IPS DF 6.9 (cell line): ENCODE measurements around the gene SERPINA1.

Source experiments
- DNase-seq: peaks from one replicate; pipeline ENCODE4 v3.0.0-alpha.2; 2013; ENCODE audit warnings: low read depth, low spot score
- H3K27ac ChIP-seq: one replicate; pipeline ENCODE4 v1.5.1; 2013; ENCODE audit warnings: low read length, control low read depth
- H3K27me3 ChIP-seq: 2 replicates; pipeline ENCODE4 v1.6.1; 2013; ENCODE audit warnings: mild to moderate bottlenecking, low read length; ENCODE audit not compliant: control insufficient read depth, insufficient read depth
- H3K36me3 ChIP-seq: 2 replicates; pipeline ENCODE4 v1.6.1; 2013; ENCODE audit warnings: low read length; ENCODE audit not compliant: control insufficient read depth, insufficient read depth
- H3K4me1 ChIP-seq: 2 replicates; pipeline ENCODE4 v1.6.1; 2013; ENCODE audit warnings: low read length; ENCODE audit not compliant: control insufficient read depth, insufficient read depth
- H3K4me3 ChIP-seq: 2 replicates; pipeline ENCODE4 v1.5.1; 2013; ENCODE audit warnings: mild to moderate bottlenecking, low read length
- H3K9me3 ChIP-seq: 2 replicates; pipeline ENCODE4 v1.6.1; 2013; ENCODE audit warnings: low read length, inconsistent platforms; ENCODE audit not compliant: control insufficient read depth, insufficient read depth
- WGBS: extraction: QIAGEN DNeasy Blood & Tissue Kit; methylation state at CpG from one replicate; pipeline ENCODE4 v1.1.7; 2013; ENCODE audit warnings: mixed read lengths, missing lambda C conversion rate; ENCODE audit not compliant: insufficient read length, insufficient coverage; 5-methylcytosine and 5-hydroxymethylcytosine counted together

The SERPINA1 gene

GRCh38 chr14:94391281-94391975 is 3.0 kb upstream of the SERPINA1 start:
- Histone ChIP-seq H3K27ac (no peak overlapping the region), H3K27me3 (no peaks in the 10 kb centered on the region), H3K36me3 (no peaks in the 10 kb centered on the region), H3K4me3 (no peak overlapping the region), H3K4me1 (peaks cover 7% of the 10 kb centered on the region), H3K9me3 (no peaks in the 10 kb centered on the region)
- no CpG with 5 or more reads among the region's 10 CpGs for WGBS
- no peak for DNase-seq

- Histone ChIP-seq H3K4me3 (no peak overlapping the region), H3K27me3 (no peaks in the 10 kb centered on the region), H3K4me1 (peaks cover 4% of the 10 kb centered on the region), H3K27ac (no peak overlapping the region), H3K36me3 (no peaks in the 10 kb centered on the region), H3K9me3 (no peaks in the 10 kb centered on the region)
- no peak for DNase-seq
- no CpG with 5 or more reads among the region's 12 CpGs for whole genome bisulfite sequencing
Measured at GRCh38 chr14:94390372-94391086, 2.1 kb upstream of the SERPINA1 start.

- H3K4me1 ChIP-seq, result peaks cover 4% of the 10 kb centered on the region
- DNase-seq, result no peak
- H3K9me3 ChIP-seq, result no peaks in the 10 kb centered on the region
- no CpG with 5 or more reads among the region's 10 CpGs for WGBS
- no peaks in the 10 kb centered on the region for H3K27me3 ChIP-seq
- no peak overlapping the region for H3K4me3 ChIP-seq
- H3K27ac ChIP-seq, result no peak overlapping the region
- no peaks in the 10 kb centered on the region for H3K36me3 ChIP-seq
Measured at GRCh38 chr14:94389731-94390371, 1.4 kb upstream of the SERPINA1 start.

GRCh38 chr14:94389104-94389469 is 685 bp upstream of the SERPINA1 start:
- no peak overlapping the region for H3K27ac ChIP-seq
- DNase-seq, result no peak
- H3K27me3 ChIP-seq, result no peaks in the 10 kb centered on the region
- peaks cover 2% of the 10 kb centered on the region; the same call in 1 of the 2 replicates for H3K4me1 ChIP-seq
- no peaks in the 10 kb centered on the region for H3K36me3 ChIP-seq
- H3K9me3 ChIP-seq, result no peaks in the 10 kb centered on the region
- no CpG with 5 or more reads among the region's 5 CpGs for WGBS
- no peak overlapping the region for H3K4me3 ChIP-seq

GRCh38 chr14:94388027-94388383 is 397 bp downstream of the SERPINA1 start:
- Histone ChIP-seq H3K9me3 (no peaks in the 10 kb centered on the region), H3K27me3 (no peaks in the 10 kb centered on the region), H3K4me1 (peaks cover 2% of the 10 kb centered on the region; the same call in 1 of the 2 replicates), H3K36me3 (no peaks in the 10 kb centered on the region), H3K27ac (no peak overlapping the region), H3K4me3 (no peak overlapping the region)
- WGBS, result no CpG with 5 or more reads among the region's 6 CpGs
- DNase-seq, result no peak

GRCh38 chr14:94387051-94388026 is 1.1 kb downstream of the SERPINA1 start:
- Histone ChIP-seq H3K9me3 (no peaks in the 10 kb centered on the region), H3K4me3 (no peak overlapping the region), H3K27ac (no peak overlapping the region), H3K36me3 (no peaks in the 10 kb centered on the region), H3K4me1 (peaks cover 2% of the 10 kb centered on the region; the same call in 1 of the 2 replicates), H3K27me3 (no peaks in the 10 kb centered on the region)
- no peak for DNase-seq
- WGBS, result no CpG with 5 or more reads among the region's 12 CpGs

- Histone ChIP-seq H3K4me3 (no peak overlapping the region), H3K4me1 (peaks cover 2% of the 10 kb centered on the region; the same call in 1 of the 2 replicates), H3K9me3 (no peaks in the 10 kb centered on the region), H3K36me3 (no peaks in the 10 kb centered on the region), H3K27ac (no peak overlapping the region), H3K27me3 (no peaks in the 10 kb centered on the region)
- no peak for DNase-seq
- WGBS, result no CpG with 5 or more reads among the region's 14 CpGs
Measured at GRCh38 chr14:94386085-94387031, 2.0 kb downstream of the SERPINA1 start.

GRCh38 chr14:94385553-94386057 is 2.8 kb downstream of the SERPINA1 start:
- no CpG with 5 or more reads among the region's 3 CpGs for WGBS
- Histone ChIP-seq H3K27me3 (no peaks in the 10 kb centered on the region), H3K4me1 (peaks cover 2% of the 10 kb centered on the region; the same call in 1 of the 2 replicates), H3K9me3 (no peaks in the 10 kb centered on the region), H3K27ac (no peak overlapping the region), H3K4me3 (no peak overlapping the region), H3K36me3 (no peaks in the 10 kb centered on the region)
- no peak for DNase-seq

- no peaks in the 10 kb centered on the region for H3K27me3 ChIP-seq
- no peak overlapping the region for H3K4me3 ChIP-seq
- no CpG with 5 or more reads among the region's 7 CpGs for WGBS
- no peaks in the 10 kb centered on the region for H3K36me3 ChIP-seq
- no peak overlapping the region for H3K27ac ChIP-seq
- no peak for DNase-seq
- peaks cover 1% of the 10 kb centered on the region; the same call in 1 of the 2 replicates for H3K4me1 ChIP-seq
- H3K9me3 ChIP-seq, result no peaks in the 10 kb centered on the region
Measured at GRCh38 chr14:94384342-94384741, 4.1 kb downstream of the SERPINA1 start.
